K562 (cell line): ENCODE measurements around the gene RELL1. TPM values are rescaled to one million over a fixed set of nuclear protein-coding genes. Genes with fewer than 3 reads are reported as not detected.
A peak's percentile ranks its signal among the peaks of the same experiment; 100 is the strongest.

Experiments used
- ATAC-seq: fragments of 200-7000 bp; cut with Tn5 transposase; 3 replicates; pipeline ENCODE4 v1.9.1; 2020; ENCODE audit warnings: moderate library complexity
- BruUV-seq: library from RNA; stranded (reverse); fragments of 400-500 nt; replicated peaks from 2 replicates; lab custom pipeline; 2021; lab: Mats Ljungman, UMichigan
- CTCF ChIA-PET: fragments of 300-600 bp; formaldehyde crosslinking; extraction: SDS; loops from one replicate; lab custom pipeline; 2021; ENCODE audit warnings: low intra/inter-chr PET ratio; lab: Yijun Ruan, JAX
- POLR2A ChIA-PET: fragments of 300-600, 350-650 bp; sonication (Branson Sonifier 250); formaldehyde crosslinking; extraction: SDS; loops from one replicate; lab custom pipeline; 2021; ENCODE audit warnings: antibody characterized with exemption, inconsistent platforms; lab: Yijun Ruan, JAX
- DNase-seq, 4 experiments: peaks; one replicate each; pipeline versions ENCODE4 v3.0.0 to v3.0.0-alpha.2; 2011 to 2018; ENCODE audit warnings: low spot score in 3 of 4, mixed read lengths in 3 of 4; ENCODE audit errors: extremely low read depth in 1 of 4
- FAIRE-seq: peaks from 2 replicates; lab custom pipeline; 2011; peaks lifted over from hg19 to GRCh38; lab: Jason Lieb, UNC
- H2AFZ ChIP-seq: 2 replicates; pipeline ENCODE4 v1.6.0; 2011; ENCODE audit warnings: low read depth, low read length, control low read depth, inconsistent platforms
- H3K27ac ChIP-seq: fragments of 200-600 bp; 3 replicates; pipeline ENCODE4 v1.8.0; 2011; ENCODE audit warnings: low read depth, mild to moderate bottlenecking, control low read depth, inconsistent platforms, low read length, moderate library complexity, mixed read lengths; ENCODE audit errors: extremely low read depth
- H3K27me3 ChIP-seq, 2 experiments: fragments of 300-600 bp in 1 of 2; 2 replicates in 1 of 2; 3 replicates in 1 of 2; pipeline versions ENCODE4 v1.6.0 to v1.8.0; 2011; ENCODE audit warnings: inconsistent platforms in 2 of 2, low read length in 2 of 2, mild to moderate bottlenecking in 1 of 2, mixed read lengths in 1 of 2, moderate library complexity in 1 of 2; ENCODE audit not compliant: control insufficient read depth in 2 of 2, insufficient read depth in 2 of 2
- H3K36me3 ChIP-seq: fragments of 300-600 bp; 3 replicates; pipeline ENCODE4 v1.8.0; 2011; ENCODE audit warnings: mild to moderate bottlenecking, low read length, inconsistent platforms; ENCODE audit not compliant: control insufficient read depth, insufficient read depth
- H3K4me1 ChIP-seq, 2 experiments: fragments of 200-600 bp in 1 of 2; replicated peaks in 1 of 2; 2 replicates in 1 of 2; 3 replicates in 1 of 2; pipeline versions ENCODE4 v1.5.1 to v1.8.0; 2011; ENCODE audit warnings: inconsistent platforms in 2 of 2, low read length in 2 of 2, mild to moderate bottlenecking in 1 of 2, mixed read lengths in 1 of 2, moderate library complexity in 1 of 2; ENCODE audit not compliant: control insufficient read depth in 2 of 2, insufficient read depth in 2 of 2
- H3K4me2 ChIP-seq: 2 replicates; pipeline ENCODE4 v1.6.1; 2011; ENCODE audit warnings: low read length, control low read depth, inconsistent platforms, mixed read lengths; ENCODE audit not compliant: insufficient read depth
- H3K4me3 ChIP-seq: fragments of 200-600 bp; sonication (generic), shearing (Covaris generic); 2 replicates; pipeline ENCODE4 v1.5.1; 2016; ENCODE audit warnings: control low read depth, inconsistent platforms
- H3K79me2 ChIP-seq: fragments of 200-600 bp; 3 replicates; pipeline ENCODE4 v1.8.0; 2011; ENCODE audit warnings: low read length, inconsistent platforms; ENCODE audit not compliant: control insufficient read depth, insufficient read depth
- H3K9ac ChIP-seq, 2 experiments: 2 replicates each; pipeline versions ENCODE4 v1.6.0 to v1.6.1; 2011; ENCODE audit warnings: low read depth in 2 of 2, low read length in 2 of 2, control low read depth in 1 of 2, inconsistent platforms in 1 of 2, mild to moderate bottlenecking in 1 of 2, mixed read lengths in 1 of 2; ENCODE audit not compliant: insufficient read depth in 1 of 2
- H3K9me1 ChIP-seq: one replicate; pipeline ENCODE4 v1.6.0; 2011; ENCODE audit warnings: inconsistent platforms, mild to moderate bottlenecking, low read length, moderate library complexity; ENCODE audit not compliant: control insufficient read depth, insufficient read depth
- H3K9me3 ChIP-seq: replicated peaks from 2 replicates; pipeline ENCODE4 v1.5.1; 2011; ENCODE audit warnings: low read depth, low read length, inconsistent platforms; ENCODE audit not compliant: control insufficient read depth, insufficient read depth
- H4K20me1 ChIP-seq: replicated peaks from 2 replicates; pipeline ENCODE4 v1.6.1; 2011; ENCODE audit warnings: low read length, inconsistent platforms, mixed read lengths; ENCODE audit not compliant: control insufficient read depth, insufficient read depth
- JUN ChIP-seq, 2 experiments: sonication (generic) in 1 of 2; formaldehyde crosslinking in 1 of 2; IDR thresholded peaks; 2 replicates each; pipeline versions ENCODE4 v1.6.1 to v1.8.0; 2012 to 2022; ENCODE audit warnings: borderline replicate concordance in 2 of 2, mild to moderate bottlenecking in 2 of 2, improper control_type of control experiment in 1 of 2, low read depth in 1 of 2, low read length in 1 of 2, missing genetic modification reagents in 1 of 2
- JUND ChIP-seq, 2 experiments: IDR thresholded peaks; 2 replicates in 1 of 2; 3 replicates in 1 of 2; pipeline ENCODE4 v1.6.1; 2011; ENCODE audit warnings: borderline replicate concordance in 2 of 2, low read depth in 2 of 2, low read length in 2 of 2, improper control_type of control experiment in 1 of 2, missing biosample characterization in 1 of 2, missing genetic modification characterization in 1 of 2, missing genetic modification reagents in 1 of 2
- MAFF ChIP-seq: IDR thresholded peaks from 2 replicates; pipeline ENCODE4 v1.6.1; 2012; ENCODE audit warnings: low read length, improper control_type of control experiment
- MAFG ChIP-seq: fragments of 450-650 bp; conservative IDR thresholded peaks from 2 replicates; pipeline ENCODE4 v1.6.1; 2016; ENCODE audit warnings: missing genetic modification characterization, missing compliant biosample characterization
- NCOA4 ChIP-seq: fragments of 450-650 bp; IDR thresholded peaks from 2 replicates; pipeline ENCODE4 v1.6.1; 2018; ENCODE audit warnings: mild to moderate bottlenecking; ENCODE audit not compliant: partially characterized antibody
- RBM14 ChIP-seq: fragments of 200-400 bp; formaldehyde crosslinking; IDR thresholded peaks from 2 replicates; pipeline ENCODE4 v1.6.1; 2018; ENCODE audit warnings: low read depth, mild to moderate bottlenecking, low read length, moderate library complexity, borderline replicate concordance; ENCODE audit not compliant: insufficient read depth
- RFX7 ChIP-seq: fragments of 250-450 bp; sonication (Bioruptor Pico); IDR thresholded peaks from 2 replicates; pipeline ENCODE4 v1.5.1; 2021; ENCODE audit warnings: mild to moderate bottlenecking
- SAP30 ChIP-seq: fragments of 200-600 bp; sonication (generic); IDR thresholded peaks from 2 replicates; pipeline ENCODE4 v1.6.1; 2012; ENCODE audit warnings: borderline replicate concordance, low read depth, mild to moderate bottlenecking, moderate library complexity, low read length, control low read depth, inconsistent platforms; ENCODE audit not compliant: insufficient read depth, poor library complexity, severe bottlenecking
- SMARCA4 ChIP-seq: fragments of 450-650 bp; IDR thresholded peaks from 2 replicates; pipeline ENCODE4 v1.6.1; 2016
- SMARCE1 ChIP-seq: fragments of 450-650 bp; IDR thresholded peaks from 2 replicates; pipeline ENCODE4 v1.7.1; 2016; ENCODE audit warnings: mild to moderate bottlenecking
- ZNF165 ChIP-seq: fragments of 250-450 bp; sonication (Bioruptor Pico); IDR thresholded peaks from 2 replicates; pipeline ENCODE4 v1.4.0; 2020; ENCODE audit warnings: borderline replicate concordance
- WGBS: fragments of 100-300 bp; shearing (Covaris generic); methylation state at CpG from one replicate; pipeline ENCODE4 v1.1.6; 2016; ENCODE audit warnings: low coverage, mixed read lengths; ENCODE audit not compliant: insufficient coverage; ENCODE audit errors: missing lambda C conversion rate; 5-methylcytosine and 5-hydroxymethylcytosine counted together
- in situ Hi-C: fragments of 300-500 bp; cut with MboI; formaldehyde crosslinking; loops from 4 replicates; pipeline ENCODE4 v1.15.0; 2018; ENCODE audit warnings: inconsistent platforms, mixed read lengths
- intact Hi-C: fragments of 100-400 bp; cut with micrococcal nuclease; formaldehyde crosslinking; loops from 2 replicates; pipeline ENCODE4 v1.14.2; 2022
- polyA plus RNA-seq, 8 experiments: library from polyadenylated mRNA; depleted of rRNA in 4 of 8; stranded (reverse) in 5 of 8; unstranded in 3 of 8; fragments of >200 nt; fragmentation: Nextera tagmentation in 2 of 8; fragmentation: Illumina TruSeq in 1 of 8; extraction: Ambion mirVana in 2 of 8; extraction: Trizol in 1 of 8; gene quantifications; 2 replicates each; pipeline versions ENCODE4 v1.2.1 to v1.2.3, GENCODE V29; 2011 to 2014; ENCODE audit warnings: inconsistent platforms in 1 of 8, missing spikeins in 1 of 8
- total RNA-seq, 7 experiments: library from RNA; depleted of rRNA in 6 of 7; stranded (reverse); fragments of >200 nt in 6 of 7; fragmentation: Illumina TruSeq in 2 of 7; extraction: Trizol in 2 of 7; gene quantifications; 2 replicates each; pipeline versions ENCODE4 v1.2.1 to v1.2.3, GENCODE V29; 2011 to 2021; ENCODE audit warnings: low replicate concordance in 1 of 7
- TF ChIP-seq, protein P1 (sequence below): fragments of 200-800 bp; sonication (Bioruptor generic); IDR thresholded peaks from 2 replicates; pipeline ENCODE4 v1.6.1; 2017; ENCODE audit warnings: missing genetic modification characterization, missing compliant biosample characterization
- TF ChIP-seq, protein P2 (sequence below): fragments of 250-450 bp; sonication (Bioruptor Pico); IDR thresholded peaks from 2 replicates; pipeline ENCODE4 v1.4.0; 2020; ENCODE audit warnings: mild to moderate bottlenecking, moderate library complexity
- TF ChIP-seq, protein P3 (sequence below): fragments of 450-650 bp; conservative IDR thresholded peaks from 2 replicates; pipeline ENCODE4 v1.6.1; 2016; ENCODE audit warnings: missing genetic modification characterization, low read depth, mild to moderate bottlenecking, control low read depth, missing compliant biosample characterization

RELL1 gene
- total and polyA plus RNA-seq, 9 of the 15 experiments (the other 6 are each of a cell fraction or from before 2014, with no cell fraction given), result 0.06 to 3.5 (median 1.7) TPM; not detected in 1

DNA sequence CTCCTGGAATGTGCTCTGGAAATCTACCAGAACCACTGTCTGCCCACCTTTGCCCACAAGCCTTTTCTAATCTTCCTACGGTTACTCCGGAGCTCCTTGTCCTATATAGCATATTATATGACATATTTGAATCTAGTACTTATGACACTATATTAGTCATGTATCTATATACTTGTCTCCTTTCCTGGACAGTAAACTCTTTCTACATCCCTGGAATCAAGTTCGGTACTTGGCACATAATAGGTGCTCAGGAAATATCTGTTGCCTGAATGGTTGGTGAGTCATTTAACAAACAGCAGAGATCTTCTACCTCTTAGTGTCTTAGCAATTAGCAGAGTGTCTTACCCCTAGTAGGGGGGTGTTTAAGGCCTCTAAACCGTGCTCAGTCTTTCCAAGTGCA is 123.6 kb downstream of the RELL1 start (continued):
- TF ChIP-seq, protein P1, sequence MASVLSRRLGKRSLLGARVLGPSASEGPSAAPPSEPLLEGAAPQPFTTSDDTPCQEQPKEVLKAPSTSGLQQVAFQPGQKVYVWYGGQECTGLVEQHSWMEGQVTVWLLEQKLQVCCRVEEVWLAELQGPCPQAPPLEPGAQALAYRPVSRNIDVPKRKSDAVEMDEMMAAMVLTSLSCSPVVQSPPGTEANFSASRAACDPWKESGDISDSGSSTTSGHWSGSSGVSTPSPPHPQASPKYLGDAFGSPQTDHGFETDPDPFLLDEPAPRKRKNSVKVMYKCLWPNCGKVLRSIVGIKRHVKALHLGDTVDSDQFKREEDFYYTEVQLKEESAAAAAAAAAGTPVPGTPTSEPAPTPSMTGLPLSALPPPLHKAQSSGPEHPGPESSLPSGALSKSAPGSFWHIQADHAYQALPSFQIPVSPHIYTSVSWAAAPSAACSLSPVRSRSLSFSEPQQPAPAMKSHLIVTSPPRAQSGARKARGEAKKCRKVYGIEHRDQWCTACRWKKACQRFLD (CRISPR knock-in tag), result no peak
- TF ChIP-seq SMARCA4 (no peak), RBM14 (no peak), MAFG (tag) (no peak)

DNA sequence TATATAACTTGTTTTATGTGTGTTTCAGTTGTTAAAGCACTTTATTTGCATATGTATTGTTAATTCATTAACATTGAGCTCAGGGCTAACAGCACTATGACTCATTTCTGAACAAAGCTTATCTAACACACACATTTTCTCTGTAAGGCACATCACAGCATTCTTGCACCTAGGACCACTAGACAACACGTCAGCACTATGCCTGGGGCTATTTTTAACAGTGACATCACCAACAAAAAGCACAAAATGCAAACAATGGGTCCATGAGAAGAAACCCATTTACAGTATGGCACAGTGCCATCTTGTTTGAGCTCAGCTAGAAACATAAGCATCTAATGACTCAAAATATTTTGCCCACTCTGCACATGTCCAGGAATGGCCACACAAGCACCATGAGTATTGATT is 124.4 kb downstream of the RELL1 start:
- intact Hi-C loops (no loop called here), in situ Hi-C loops (no loop called here)
- Histone ChIP-seq H3K36me3 (no peaks in the 10 kb centered on the region), H3K27me3 (no peaks in the 10 kb centered on the region), H2AFZ (no peak overlapping the region), H4K20me1 (no peaks in the 10 kb centered on the region), H3K4me3 (no peak overlapping the region), H3K4me2 (no peak overlapping the region), H3K9me3 (no peaks in the 10 kb centered on the region), H3K27ac (no peak overlapping the region), H3K79me2 (no peaks in the 10 kb centered on the region), H3K9me1 (no peaks in the 10 kb centered on the region), H3K9ac (no peak overlapping the region), H3K4me1 (peaks cover 0 to 2% of the 10 kb centered on the region in 2 experiments; a peak in 2 of 5 replicates)
- POLR2A ChIA-PET, result interaction anchor here (0.6 to 1.0 kb wide), 2 partner anchors 13 to 265 kb away, joined by 3 read pairs; partner anchors contain the start of gene PGM2
- DNase-seq, result peak; percentile 38 to 59 (median 44)
- ATAC-seq, result peak; percentile 44; the same call in 2 of the 3 replicates
- peak; percentile 78 for FAIRE-seq
- WGBS, result 7% methylated on average over 1 of the region's 1 CpG
- no TSS peak for BruUV-seq
- CTCF ChIA-PET, result no interaction called here
- TF ChIP-seq, protein P2, sequence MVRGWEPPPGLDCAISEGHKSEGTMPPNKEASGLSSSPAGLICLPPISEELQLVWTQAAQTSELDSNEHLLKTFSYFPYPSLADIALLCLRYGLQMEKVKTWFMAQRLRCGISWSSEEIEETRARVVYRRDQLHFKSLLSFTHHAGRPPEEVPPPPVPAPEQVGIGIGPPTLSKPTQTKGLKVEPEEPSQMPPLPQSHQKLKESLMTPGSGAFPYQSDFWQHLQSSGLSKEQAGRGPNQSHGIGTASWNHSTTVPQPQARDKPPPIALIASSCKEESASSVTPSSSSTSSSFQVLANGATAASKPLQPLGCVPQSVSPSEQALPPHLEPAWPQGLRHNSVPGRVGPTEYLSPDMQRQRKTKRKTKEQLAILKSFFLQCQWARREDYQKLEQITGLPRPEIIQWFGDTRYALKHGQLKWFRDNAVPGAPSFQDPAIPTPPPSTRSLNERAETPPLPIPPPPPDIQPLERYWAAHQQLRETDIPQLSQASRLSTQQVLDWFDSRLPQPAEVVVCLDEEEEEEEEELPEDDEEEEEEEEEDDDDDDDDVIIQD (CRISPR knock-in tag), result no peak
- no peak for TF ChIP-seq NCOA4
- TF ChIP-seq RFX7 (CRISPR knock-in tag), result no peak
- peak; percentile 85 for TF ChIP-seq JUND (IDR thresholded peaks at IDR 0.05; ENCODE audit: borderline replicate concordance, low read depth, low read length)
- TF ChIP-seq JUND (tag; IDR thresholded peaks at IDR 0.05; ENCODE audit: borderline replicate concordance, low read depth, low read length), result peak; percentile 88
- no peak for TF ChIP-seq ZNF165
- peak; percentile 73 for TF ChIP-seq JUN (IDR thresholded peaks at IDR 0.05; ENCODE audit: borderline replicate concordance, low read depth, low read length)
- TF ChIP-seq JUN (CRISPR knock-in tag; IDR thresholded peaks at IDR 0.05; ENCODE audit: borderline replicate concordance), result no peak
- no peak for TF ChIP-seq SAP30
- TF ChIP-seq, protein P3, sequence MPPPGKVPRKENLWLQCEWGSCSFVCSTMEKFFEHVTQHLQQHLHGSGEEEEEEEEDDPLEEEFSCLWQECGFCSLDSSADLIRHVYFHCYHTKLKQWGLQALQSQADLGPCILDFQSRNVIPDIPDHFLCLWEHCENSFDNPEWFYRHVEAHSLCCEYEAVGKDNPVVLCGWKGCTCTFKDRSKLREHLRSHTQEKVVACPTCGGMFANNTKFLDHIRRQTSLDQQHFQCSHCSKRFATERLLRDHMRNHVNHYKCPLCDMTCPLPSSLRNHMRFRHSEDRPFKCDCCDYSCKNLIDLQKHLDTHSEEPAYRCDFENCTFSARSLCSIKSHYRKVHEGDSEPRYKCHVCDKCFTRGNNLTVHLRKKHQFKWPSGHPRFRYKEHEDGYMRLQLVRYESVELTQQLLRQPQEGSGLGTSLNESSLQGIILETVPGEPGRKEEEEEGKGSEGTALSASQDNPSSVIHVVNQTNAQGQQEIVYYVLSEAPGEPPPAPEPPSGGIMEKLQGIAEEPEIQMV (tag), result no peak
- no peak for TF ChIP-seq MAFF
- peak; percentile 32; the same call in 1 of the 2 replicates for TF ChIP-seq SMARCE1
